Stimulated activated CD4-positive, alpha-beta T cell treated with anti-CD3 and anti-CD28 coated beads, Interleukin-1b, Interleukin-23, amount 100 ng/mL, for 24 hours (primary cell): ENCODE measurements around the gene INF2.

Experiments used
- DNase-seq, 4 experiments: peaks; one replicate each; pipeline ENCODE4 v3.0.0-alpha.2; 2020; ENCODE audit warnings: low read depth in 4 of 4, low spot score in 1 of 4

The INF2 gene

GRCh38 chr14:104676130-104676693, 13.2 kb upstream of the INF2 start:
- DNase-seq: no peak

GRCh38 chr14:104676694-104677511, 12.5 kb upstream of the INF2 start:
- DNase-seq: peak in 3 of 4 experiments; percentile 26 to 68 (median 53)

GRCh38 chr14:104677512-104678332, 11.7 kb upstream of the INF2 start:
- DNase-seq: peak; percentile 49 to 75 (median 60)

- DNase-seq: no peak
Measured at GRCh38 chr14:104678346-104678745, 11.1 kb upstream of the INF2 start.

GRCh38 chr14:104678901-104679705, 10.3 kb upstream of the INF2 start:
- DNase-seq: no peak

GRCh38 chr14:104680056-104680805, 9.2 kb upstream of the INF2 start:
- DNase-seq: no peak

- DNase-seq: no peak
Measured at GRCh38 chr14:104680806-104681688, 8.4 kb upstream of the INF2 start.

GRCh38 chr14:104681689-104682074, 7.7 kb upstream of the INF2 start:
- DNase-seq: no peak

- no peak for DNase-seq
Measured at GRCh38 chr14:104682107-104682593, 7.3 kb upstream of the INF2 start.

GRCh38 chr14:104683653-104684448, 5.6 kb upstream of the INF2 start:
- no peak for DNase-seq

GRCh38 chr14:104684449-104684821, 5.0 kb upstream of the INF2 start:
- DNase-seq: no peak

GRCh38 chr14:104685216-104685997, 4.0 kb upstream of the INF2 start:
- no peak for DNase-seq

- DNase-seq: no peak
Measured at GRCh38 chr14:104685998-104686610, 3.3 kb upstream of the INF2 start.

- no peak for DNase-seq
Measured at GRCh38 chr14:104686624-104687517, 2.5 kb upstream of the INF2 start.

GRCh38 chr14:104687601-104688504, 1.6 kb upstream of the INF2 start:
- no peak for DNase-seq
